Subcutaneous adipose tissue (tissue), 4 donors: ENCODE data around the gene HDAC8. TPM values are rescaled to one million over a fixed set of nuclear protein-coding genes. Genes with fewer than 3 reads are reported as not detected.

Experiments
- total RNA-seq, 4 donors: library from RNA; depleted of rRNA; stranded (reverse); fragments of >200 nt; gene quantifications; one replicate each; pipeline ENCODE4 v1.1.0, GENCODE V29; 2016
- TF ChIP-seq, protein P1 (sequence below): fragments of 450-650 bp; IDR thresholded peaks from one replicate; pipeline ENCODE4 v1.5.1; 2016; ENCODE audit warnings: low read depth, mild to moderate bottlenecking, control low read depth, antibody characterized with exemption, moderate library complexity

HDAC8 gene
- total RNA-seq, 4 donors from 2014 or later: 26.2 to 34.0 (median 31.5) TPM

DNA sequence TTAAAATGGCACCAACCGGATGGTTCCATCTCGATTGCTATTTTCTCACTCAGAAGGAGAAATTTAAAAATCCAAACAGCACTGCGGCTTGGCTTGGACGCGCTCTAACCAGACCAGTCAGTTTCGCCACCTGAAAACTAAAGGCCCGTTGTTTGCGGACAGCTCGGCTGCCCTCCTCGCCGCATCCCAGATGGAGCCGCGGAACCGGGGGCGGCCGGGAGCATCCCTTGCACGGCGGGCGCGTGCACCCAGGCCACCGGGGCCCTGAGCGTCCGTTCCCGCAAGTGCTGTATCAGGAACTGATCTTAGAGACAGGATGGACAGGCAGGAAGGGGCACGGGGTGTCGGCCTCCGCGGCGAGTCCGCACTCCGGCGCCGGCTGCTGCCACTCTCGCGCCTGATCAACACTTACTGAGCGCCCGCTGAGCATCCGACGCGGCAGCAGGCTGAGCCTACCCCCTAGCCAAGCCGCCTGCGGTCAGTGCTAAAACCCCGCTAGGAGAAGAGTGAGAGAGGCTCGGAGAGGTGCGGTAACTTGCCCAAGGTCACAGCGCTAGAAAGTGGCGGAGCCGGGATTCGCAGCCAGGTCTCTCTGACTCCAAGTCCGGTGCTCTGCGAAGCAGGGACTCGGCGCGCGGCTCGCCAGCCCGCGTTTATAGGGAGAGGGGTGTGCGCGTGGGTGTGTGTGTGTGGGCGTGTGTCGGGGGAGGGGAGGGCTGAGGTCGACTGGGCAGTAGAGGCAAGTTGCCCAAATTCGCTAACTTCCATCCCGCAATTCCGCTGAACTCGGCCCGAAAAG is 267.2 kb downstream of the HDAC8 start, which contains the start of gene CITED1:
Gene CITED1, minus strand, starts transcription at position 629 of the 799 bp plus-strand sequence. CDS start 3,045 bp downstream, outside the sequence.
- TF ChIP-seq, protein P1, sequence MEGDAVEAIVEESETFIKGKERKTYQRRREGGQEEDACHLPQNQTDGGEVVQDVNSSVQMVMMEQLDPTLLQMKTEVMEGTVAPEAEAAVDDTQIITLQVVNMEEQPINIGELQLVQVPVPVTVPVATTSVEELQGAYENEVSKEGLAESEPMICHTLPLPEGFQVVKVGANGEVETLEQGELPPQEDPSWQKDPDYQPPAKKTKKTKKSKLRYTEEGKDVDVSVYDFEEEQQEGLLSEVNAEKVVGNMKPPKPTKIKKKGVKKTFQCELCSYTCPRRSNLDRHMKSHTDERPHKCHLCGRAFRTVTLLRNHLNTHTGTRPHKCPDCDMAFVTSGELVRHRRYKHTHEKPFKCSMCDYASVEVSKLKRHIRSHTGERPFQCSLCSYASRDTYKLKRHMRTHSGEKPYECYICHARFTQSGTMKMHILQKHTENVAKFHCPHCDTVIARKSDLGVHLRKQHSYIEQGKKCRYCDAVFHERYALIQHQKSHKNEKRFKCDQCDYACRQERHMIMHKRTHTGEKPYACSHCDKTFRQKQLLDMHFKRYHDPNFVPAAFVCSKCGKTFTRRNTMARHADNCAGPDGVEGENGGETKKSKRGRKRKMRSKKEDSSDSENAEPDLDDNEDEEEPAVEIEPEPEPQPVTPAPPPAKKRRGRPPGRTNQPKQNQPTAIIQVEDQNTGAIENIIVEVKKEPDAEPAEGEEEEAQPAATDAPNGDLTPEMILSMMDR: no peak

DNA sequence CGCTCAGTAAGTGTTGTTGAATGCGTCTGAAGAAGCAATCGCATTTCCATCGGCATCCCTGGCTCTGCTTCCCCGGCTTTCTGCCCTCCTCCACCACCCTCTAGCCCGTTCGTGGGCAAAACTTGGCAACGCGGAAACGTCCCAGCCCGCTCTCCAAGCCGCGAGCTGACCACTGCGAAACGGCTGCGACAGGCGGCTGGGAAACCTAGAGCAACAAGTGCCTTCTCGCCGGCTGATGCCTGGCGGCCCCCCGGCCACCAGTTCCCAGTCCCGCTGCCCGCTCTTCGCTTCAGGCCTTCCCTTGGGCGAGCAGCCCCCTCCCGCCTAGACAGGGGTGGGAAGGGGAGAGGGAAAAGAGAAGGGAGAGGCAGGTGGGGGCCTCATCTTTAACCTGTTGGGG is 267.8 kb downstream of the HDAC8 start:
- TF ChIP-seq, protein P1: no peak

DNA sequence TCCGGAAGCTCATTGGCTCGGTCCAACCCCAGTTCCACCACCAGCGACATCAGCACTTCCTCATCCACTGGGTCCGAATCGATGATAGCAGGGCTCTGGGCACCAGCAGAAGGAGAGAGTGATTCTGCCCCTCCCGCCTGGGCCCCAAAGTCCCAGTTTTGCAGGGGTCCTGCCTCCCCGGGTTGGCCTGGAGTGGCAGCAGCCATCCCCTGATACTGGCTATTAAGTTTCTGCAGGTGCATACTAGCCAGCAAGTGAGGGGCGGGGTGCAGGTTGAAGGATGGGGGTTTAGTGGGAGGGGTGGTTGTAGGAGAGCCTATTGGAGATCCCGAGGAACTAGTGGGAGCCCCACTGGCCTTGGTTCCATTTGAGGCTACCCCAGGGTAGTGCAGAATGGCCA is 270.9 kb downstream of the HDAC8 start:
- TF ChIP-seq, protein P1: no peak

DNA sequence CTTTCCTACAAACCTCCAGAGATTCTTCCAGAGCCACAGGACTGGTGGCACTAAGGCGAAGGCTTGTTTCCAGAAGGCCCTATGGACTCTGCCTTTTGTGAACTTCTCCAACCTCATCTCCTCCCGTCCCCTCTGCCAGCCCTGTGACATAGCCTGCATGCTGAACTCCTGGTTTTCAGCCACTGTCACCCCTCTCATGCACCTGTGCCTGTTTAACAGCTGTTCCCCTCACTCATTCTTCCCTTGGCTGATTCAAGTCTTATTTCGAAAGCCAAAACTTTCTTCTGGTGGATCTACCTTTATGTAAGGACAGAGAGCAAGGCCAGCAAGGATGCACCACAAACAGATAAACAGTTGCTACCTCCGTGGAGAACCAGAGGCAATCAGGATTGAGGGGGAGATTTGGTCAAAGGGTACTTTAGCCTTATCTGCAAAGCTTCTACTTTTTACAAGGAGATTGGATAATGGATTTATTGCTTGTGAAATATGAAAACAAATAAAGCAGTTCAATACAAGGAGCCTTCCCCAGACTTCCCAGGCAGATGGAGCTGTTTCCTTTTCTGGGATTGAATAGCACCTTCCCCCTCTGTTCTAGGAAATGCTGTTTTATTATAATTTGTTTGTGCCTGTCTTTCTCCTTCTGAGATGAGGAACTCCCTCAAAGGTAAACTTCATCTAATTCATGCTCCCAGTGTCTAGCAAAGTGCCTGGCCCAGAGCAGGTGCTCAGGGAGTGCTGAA is 272.6 kb downstream of the HDAC8 start:
- TF ChIP-seq, protein P1: no peak

DNA sequence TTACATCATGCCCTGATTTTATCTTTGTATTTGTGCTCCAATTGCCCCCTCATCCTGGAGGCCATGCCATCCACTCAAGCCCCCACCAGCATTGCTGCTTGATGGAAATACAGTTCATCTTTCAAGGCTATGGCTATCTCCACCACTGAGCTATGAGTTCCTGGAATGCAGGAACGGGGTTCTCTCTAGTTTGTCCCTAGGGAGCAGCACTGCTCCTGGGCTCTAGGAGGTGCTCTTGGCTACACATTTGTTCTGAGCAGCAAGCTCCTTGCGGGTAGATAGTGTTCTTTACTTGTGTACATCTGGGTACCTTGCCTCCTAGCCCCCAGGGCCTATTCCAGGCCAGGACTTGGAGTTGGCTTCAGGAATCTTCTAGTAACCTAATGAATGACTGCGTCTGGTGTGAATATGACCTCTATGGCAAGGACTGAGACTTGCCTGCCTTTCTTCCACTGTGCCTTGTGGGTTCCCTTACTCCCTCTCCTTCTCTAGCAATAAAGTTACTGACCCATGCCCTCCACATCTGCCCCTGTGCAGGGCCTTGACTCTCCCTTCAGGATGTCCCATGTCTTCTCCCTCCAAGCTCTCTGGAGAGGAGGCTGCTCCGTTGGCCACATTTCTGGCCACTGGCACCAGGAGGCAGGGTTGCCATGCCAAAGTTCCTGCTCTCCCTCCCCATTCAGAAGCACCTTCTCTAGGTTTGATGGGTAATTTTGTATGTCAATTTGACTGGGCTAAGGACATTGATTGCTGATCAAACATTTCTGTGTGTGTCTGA is 274.5 kb downstream of the HDAC8 start:
- TF ChIP-seq, protein P1: no peak

DNA sequence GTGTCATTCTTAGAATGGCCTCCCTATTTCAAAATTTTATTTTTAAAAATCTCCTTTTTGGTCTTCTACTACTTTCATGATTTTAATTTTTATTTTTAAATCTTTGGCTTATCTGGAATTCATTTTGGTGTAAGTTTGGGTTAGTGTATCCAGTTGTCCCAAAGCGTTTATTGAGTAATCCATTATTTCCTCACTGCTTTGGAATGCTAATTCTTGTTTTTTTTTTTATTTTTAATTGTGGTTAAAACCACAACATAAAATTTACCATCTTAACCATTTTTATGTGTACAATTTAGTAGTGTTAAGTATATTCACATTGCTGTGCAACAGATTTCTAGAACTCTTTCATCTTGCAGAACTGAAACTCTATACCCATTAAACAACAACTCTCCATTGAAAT is 275.7 kb downstream of the HDAC8 start:
- TF ChIP-seq, protein P1: no peak

DNA sequence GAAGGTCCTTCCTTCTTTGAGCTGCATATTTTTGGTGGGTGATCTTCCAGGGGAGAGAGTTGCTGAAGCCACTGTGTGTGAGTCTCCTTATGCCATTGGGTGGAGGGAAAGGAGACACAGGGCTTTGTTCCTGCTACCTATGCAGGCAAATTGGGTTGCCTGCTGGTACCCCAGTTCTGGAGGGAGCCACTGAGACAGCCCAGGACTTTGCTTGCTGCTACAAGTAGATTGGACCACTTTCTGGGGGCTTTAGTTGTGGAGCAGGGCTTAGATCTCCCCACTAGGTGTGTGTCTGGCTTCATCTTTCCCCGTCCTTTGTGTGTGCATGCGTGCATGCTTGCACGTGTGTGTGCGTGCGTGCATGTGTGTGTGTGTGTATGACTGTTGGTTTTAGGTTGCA is 276.9 kb downstream of the HDAC8 start:
- TF ChIP-seq, protein P1: no peak
